WI38 (cell line): ENCODE data around the gene PAAF1.
"Not testable (repeated sequence)": the region's sequence is repeated elsewhere in the genome, so short reads cannot be mapped to it uniquely, and the experiment has no call there.

Experiments
- H3K4me3 ChIP-seq: 2 replicates; pipeline ENCODE4 v1.5.1; 2011; ENCODE audit warnings: low read depth, mild to moderate bottlenecking, control low read depth, low read length
- CTCF ChIP-seq: IDR thresholded peaks from 2 replicates; pipeline ENCODE4 v1.5.1; 2012; ENCODE audit warnings: low read depth, mild to moderate bottlenecking, control low read depth, low read length

PAAF1 gene

GRCh38 chr11:73931039-73931645 is 54.3 kb downstream of the PAAF1 start:
- TF ChIP-seq CTCF, result peak; percentile 59
- no peak overlapping the region for H3K4me3 ChIP-seq

- TF ChIP-seq CTCF, result no peak
- no peak overlapping the region for H3K4me3 ChIP-seq
These were observed 55.2 kb downstream of the PAAF1 start for GRCh38 chr11:73931951-73932350.

- H3K4me3 ChIP-seq, result no peak overlapping the region
These were observed 56.0 kb downstream of the PAAF1 start for GRCh38 chr11:73932781-73933180.

GRCh38 chr11:73936047-73936446 is 59.2 kb downstream of the PAAF1 start:
- H3K4me3 ChIP-seq, result not testable (repeated sequence)

More at GRCh38 chr11:73932781-73933180, 56.0 kb downstream of the PAAF1 start:
- no peak for TF ChIP-seq CTCF

- no peak overlapping the region for H3K4me3 ChIP-seq
- TF ChIP-seq CTCF, result no peak
These were observed 62.3 kb downstream of the PAAF1 start for GRCh38 chr11:73939096-73939495.

- TF ChIP-seq CTCF, result no peak
- H3K4me3 ChIP-seq, result no peak overlapping the region
These were observed 64.2 kb downstream of the PAAF1 start for GRCh38 chr11:73940801-73941570.

- no peak for TF ChIP-seq CTCF
- H3K4me3 ChIP-seq, result no peak overlapping the region
These were observed 65.2 kb downstream of the PAAF1 start for GRCh38 chr11:73942010-73942409.
